Activated CD4-positive, alpha-beta memory T cell treated with anti-CD3 and anti-CD28 coated beads, Interleukin-2, amount 10 ng/mL, durations not matched to agents 7 days and 5 days (primary cell): ENCODE data around the gene CCL23. TPM values are rescaled to one million over a fixed set of nuclear protein-coding genes. Genes with fewer than 3 reads are reported as not detected.
A peak's percentile ranks its signal among the peaks of the same experiment; 100 is the strongest.

Source experiments
- CTCF ChIA-PET: fragments of 350-600 bp; sonication (Branson Sonifier 250); formaldehyde crosslinking; loops from one replicate; lab custom pipeline; 2021; ENCODE audit warnings: antibody characterized with exemption, inconsistent platforms; lab: Charles Lee
- POLR2A ChIA-PET: fragments of 350-600 bp; sonication (Branson Sonifier 250); formaldehyde crosslinking; loops from one replicate; lab custom pipeline; 2021; ENCODE audit warnings: antibody characterized with exemption; lab: Charles Lee
- DNase-seq: peaks from one replicate; pipeline ENCODE4 v3.0.0-alpha.2; 2020
- H3K27ac Mint-ChIP-seq: one replicate; pipeline ENCODE4 v1.8.0; 2021; ENCODE audit warnings: mild to moderate bottlenecking, mixed read lengths
- H3K27me3 Mint-ChIP-seq: one replicate; pipeline ENCODE4 v1.8.0; 2021; ENCODE audit warnings: mixed read lengths
- H3K36me3 Mint-ChIP-seq: one replicate; pipeline ENCODE4 v1.8.0; 2021; ENCODE audit warnings: low read depth, mixed read lengths
- H3K4me1 Mint-ChIP-seq: one replicate; pipeline ENCODE4 v1.8.0; 2021; ENCODE audit warnings: mixed read lengths
- H3K4me3 Mint-ChIP-seq: one replicate; pipeline ENCODE4 v1.8.0; 2021; ENCODE audit warnings: mild to moderate bottlenecking, mixed read lengths
- H3K9me3 Mint-ChIP-seq: one replicate; pipeline ENCODE4 v1.8.0; 2021; ENCODE audit warnings: mixed read lengths
- total RNA-seq, 2 experiments: library from RNA; stranded (reverse); gene quantifications; one replicate each; pipeline ENCODE4 v1.2.3, GENCODE V29; 2021

Gene CCL23
- total RNA-seq, 2 experiments from 2014 or later: 0.48 TPM; not detected in 1

DNA sequence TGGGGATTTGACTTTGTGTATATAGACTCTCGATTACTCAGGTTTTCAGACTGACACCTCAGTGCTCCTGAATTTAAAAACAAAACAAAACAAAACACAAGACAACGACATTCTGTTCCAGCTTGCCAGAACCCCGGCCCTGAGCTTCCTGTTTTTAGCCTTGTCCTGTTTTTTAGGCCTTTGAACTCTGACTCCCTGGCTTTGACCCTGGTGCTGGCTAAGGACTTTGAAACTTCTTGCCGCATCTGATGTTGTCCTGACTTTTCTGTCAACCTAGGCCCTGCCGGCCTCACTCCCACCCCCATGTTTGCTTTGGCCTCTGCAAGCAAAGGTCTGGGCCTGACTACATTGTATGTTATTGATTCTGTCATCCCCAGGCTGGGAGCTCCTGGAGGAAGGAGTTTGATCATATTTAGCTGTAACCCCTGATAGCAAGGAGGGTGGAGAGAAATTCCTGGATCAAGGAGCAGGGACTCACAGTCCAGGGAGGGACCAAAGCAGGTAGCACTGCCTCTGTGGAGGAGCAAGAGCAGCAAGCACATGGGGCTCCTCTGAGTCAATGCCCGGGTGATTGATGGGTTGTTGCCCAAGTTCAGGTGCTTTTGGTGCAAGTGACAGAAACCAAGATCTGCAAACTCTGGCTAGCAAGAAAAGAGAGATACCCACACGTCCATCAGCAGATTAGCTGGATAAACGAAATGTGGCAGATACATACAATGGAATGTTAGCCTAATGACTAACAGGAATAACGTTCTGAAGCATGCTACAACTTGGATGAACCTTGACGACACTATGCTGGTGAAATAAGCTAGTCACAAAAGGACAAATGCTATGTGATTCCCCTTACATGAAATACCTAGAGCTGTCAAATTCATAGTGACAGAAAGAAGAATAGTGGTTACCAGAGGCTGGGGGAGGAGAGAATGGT lies 44.2 kb downstream of the CCL23 start:
- POLR2A ChIA-PET: no interaction called here
- H3K4me1 Mint-ChIP-seq: peaks cover 2% of the 10 kb centered on the region
- H3K4me3 Mint-ChIP-seq: no peak overlapping the region
- H3K27me3 Mint-ChIP-seq: no peaks in the 10 kb centered on the region
- H3K36me3 Mint-ChIP-seq: no peaks in the 10 kb centered on the region
- no peak overlapping the region for H3K27ac Mint-ChIP-seq
- no peaks in the 10 kb centered on the region for H3K9me3 Mint-ChIP-seq
- DNase-seq: no peak
- CTCF ChIA-PET: interaction anchor here (1.4 to 8.1 kb wide), 2 partner anchors 9 to 175 kb away, joined by 3 to 177 read pairs; no protein-coding TSS in a partner anchor

DNA sequence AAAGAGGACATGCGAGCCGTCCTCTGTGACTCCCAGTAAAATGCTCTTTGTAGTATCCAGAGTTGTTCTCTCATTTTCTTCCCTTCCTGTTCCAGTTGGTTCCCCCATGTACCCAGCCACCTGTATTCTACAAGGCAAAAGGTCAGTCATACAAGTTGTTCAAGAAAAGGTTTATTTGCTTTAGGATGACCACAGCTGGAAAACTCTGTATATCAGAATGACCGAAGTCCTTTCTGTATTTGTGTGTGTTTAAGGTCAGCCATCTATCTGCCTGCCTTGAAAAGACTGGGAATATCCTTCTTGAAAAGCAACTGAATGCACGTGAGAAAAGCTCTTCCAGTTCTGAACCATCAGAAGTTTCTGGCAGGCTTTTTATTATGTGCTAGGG lies 44.8 kb downstream of the CCL23 start:
- POLR2A ChIA-PET: no interaction called here
- no peaks in the 10 kb centered on the region for H3K27me3 Mint-ChIP-seq

GRCh38 chr17:35972535-35972934 lies 45.2 kb downstream of the CCL23 start:
- CTCF ChIA-PET: interaction anchor here (1.7 to 8.1 kb wide), 2 partner anchors 11 to 176 kb away, joined by 3 to 177 read pairs; no protein-coding TSS in a partner anchor
- POLR2A ChIA-PET: no interaction called here
- H3K4me3 Mint-ChIP-seq: no peak overlapping the region

More for the DNA sequence above, 44.8 kb downstream of the CCL23 start:
- Mint-ChIP-seq H3K4me1 (peaks cover 2% of the 10 kb centered on the region), H3K36me3 (no peaks in the 10 kb centered on the region), H3K27ac (no peak overlapping the region), H3K9me3 (no peaks in the 10 kb centered on the region), H3K4me3 (no peak overlapping the region)
- no peak for DNase-seq
- CTCF ChIA-PET: interaction anchor here (1.4 to 8.1 kb wide), 3 partner anchors 9 to 175 kb away, joined by 3 to 177 read pairs (median 3); no protein-coding TSS in a partner anchor

DNA sequence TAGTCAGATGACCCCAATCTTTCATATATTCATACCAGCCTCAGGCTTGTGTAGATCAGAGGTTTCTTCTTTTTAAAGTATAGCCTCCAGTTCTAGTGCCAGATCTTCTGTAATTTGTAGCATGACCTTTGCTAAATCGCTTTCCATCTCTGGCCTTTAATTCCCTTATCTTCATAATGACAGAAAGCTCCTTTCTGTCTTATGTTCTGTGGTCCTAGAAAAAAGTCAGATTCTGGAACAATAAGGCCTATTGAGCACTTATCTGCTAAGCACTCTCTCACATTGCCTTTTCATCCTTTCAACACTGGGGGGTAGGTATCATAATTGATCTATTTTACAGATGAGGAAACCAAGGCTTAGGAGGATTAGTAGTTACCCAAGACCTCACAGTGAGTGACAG lies 45.7 kb downstream of the CCL23 start:
- no peak overlapping the region for H3K4me3 Mint-ChIP-seq
- CTCF ChIA-PET: interaction anchor here (0.9 to 8.1 kb wide), 5 partner anchors 10 to 176 kb away, joined by 3 to 177 read pairs (median 4); no protein-coding TSS in a partner anchor
- no peaks in the 10 kb centered on the region for H3K27me3 Mint-ChIP-seq
- H3K4me1 Mint-ChIP-seq: peaks cover 2% of the 10 kb centered on the region
- H3K27ac Mint-ChIP-seq: no peak overlapping the region
- no peaks in the 10 kb centered on the region for H3K9me3 Mint-ChIP-seq
- no peak for DNase-seq
- POLR2A ChIA-PET: no interaction called here
- H3K36me3 Mint-ChIP-seq: no peaks in the 10 kb centered on the region

More at GRCh38 chr17:35972535-35972934, 45.2 kb downstream of the CCL23 start:
- H3K4me1 Mint-ChIP-seq: peaks cover 2% of the 10 kb centered on the region
- H3K27me3 Mint-ChIP-seq: no peaks in the 10 kb centered on the region
- H3K36me3 Mint-ChIP-seq: no peaks in the 10 kb centered on the region
- no peak overlapping the region for H3K27ac Mint-ChIP-seq
- H3K9me3 Mint-ChIP-seq: no peaks in the 10 kb centered on the region
- DNase-seq: no peak

GRCh38 chr17:35969558-35970380 lies 48.0 kb downstream of the CCL23 start:
- Mint-ChIP-seq H3K4me1 (peaks cover 2% of the 10 kb centered on the region), H3K4me3 (no peak overlapping the region), H3K36me3 (no peaks in the 10 kb centered on the region), H3K27me3 (no peaks in the 10 kb centered on the region), H3K9me3 (no peaks in the 10 kb centered on the region), H3K27ac (no peak overlapping the region)
- ChIA-PET POLR2A (interaction anchor here (0.8 kb wide), 1 partner anchor 121 kb away, joined by 4 read pairs; no protein-coding TSS in a partner anchor), CTCF (interaction anchor here (0.6 to 8.1 kb wide), 34 partner anchors 8 to 513 kb away, joined by 3 to 177 read pairs (median 4); partner anchors contain the start of genes CCL15, CCL16, CCL5 and RDM1)
- DNase-seq: peak; percentile 80

- no peak for DNase-seq
- H3K36me3 Mint-ChIP-seq: no peaks in the 10 kb centered on the region
- CTCF ChIA-PET: interaction anchor here (0.8 to 8.1 kb wide), 13 partner anchors 7 to 180 kb away, joined by 3 to 177 read pairs (median 7); partner anchors contain the start of genes CCL16 and CCL5
- POLR2A ChIA-PET: interaction anchor here (0.8 kb wide), 1 partner anchor 120 kb away, joined by 4 read pairs; no protein-coding TSS in a partner anchor
- H3K9me3 Mint-ChIP-seq: no peaks in the 10 kb centered on the region
- H3K27ac Mint-ChIP-seq: no peak overlapping the region
- peaks cover 3% of the 10 kb centered on the region for H3K4me1 Mint-ChIP-seq
- no peak overlapping the region for H3K4me3 Mint-ChIP-seq
- H3K27me3 Mint-ChIP-seq: peaks cover 4% of the 10 kb centered on the region
These were observed 49.2 kb downstream of the CCL23 start for GRCh38 chr17:35968520-35969054.

DNA sequence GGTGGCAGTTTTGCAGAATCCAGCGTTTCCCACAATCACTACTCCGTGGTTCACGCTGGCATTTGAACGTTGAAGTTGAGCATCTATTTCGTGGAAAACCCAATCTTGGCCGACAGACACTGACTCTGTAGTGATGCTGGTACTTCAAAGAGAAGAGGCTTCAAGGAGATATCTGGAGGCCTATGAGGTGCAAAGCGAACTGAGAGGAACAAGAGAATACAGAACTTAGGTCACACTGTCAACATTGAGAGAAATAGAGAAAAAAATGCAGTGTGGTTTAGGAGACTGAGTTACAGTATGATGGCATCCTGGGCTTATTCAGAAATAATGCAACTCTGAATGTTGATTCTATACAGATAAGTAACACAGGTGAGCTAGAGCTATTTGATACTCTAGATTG lies 52.5 kb downstream of the CCL23 start:
- ChIA-PET POLR2A (no interaction called here), CTCF (interaction anchor here (1.1 to 1.7 kb wide), 2 partner anchors 10 to 184 kb away, joined by 3 to 8 read pairs; no protein-coding TSS in a partner anchor)
- Mint-ChIP-seq H3K36me3 (no peaks in the 10 kb centered on the region), H3K9me3 (no peaks in the 10 kb centered on the region), H3K27me3 (peaks cover 11% of the 10 kb centered on the region), H3K4me3 (no peak overlapping the region), H3K4me1 (peaks cover 3% of the 10 kb centered on the region), H3K27ac (no peak overlapping the region)
- DNase-seq: no peak

- Mint-ChIP-seq H3K27me3 (peaks cover 14% of the 10 kb centered on the region), H3K4me1 (peaks cover 2% of the 10 kb centered on the region), H3K36me3 (no peaks in the 10 kb centered on the region), H3K4me3 (no peak overlapping the region), H3K27ac (no peak overlapping the region), H3K9me3 (no peaks in the 10 kb centered on the region)
- ChIA-PET CTCF (interaction anchor here (0.6 to 1.4 kb wide), 3 partner anchors 10 to 159 kb away, joined by 3 to 4 read pairs (median 3); no protein-coding TSS in a partner anchor), POLR2A (no interaction called here)
- no peak for DNase-seq
These were observed 54.1 kb downstream of the CCL23 start for GRCh38 chr17:35963663-35964062.

Other genes starting within 250 kb of the CCL23 start
- not detected for gene MMP28, start 222.3 kb downstream of the CCL23 start, total RNA-seq
- 100 to 1,000 TPM; 244 to 252 TPM for gene TAF15, start 208.5 kb downstream of the CCL23 start, total RNA-seq
- 1 to 10 TPM; 2.3 to 3.1 TPM for gene HEATR9, start 149.1 kb downstream of the CCL23 start, total RNA-seq
- gene CCL5, start 137.6 kb downstream of the CCL23 start, total RNA-seq: 100 to 1,000 TPM; 482 to 491 TPM
- gene RDM1, start 87.2 kb downstream of the CCL23 start, total RNA-seq: 10 to 100 TPM; 14.4 to 16.9 TPM
- gene LYZL6, start 74.3 kb downstream of the CCL23 start, total RNA-seq: not detected
- gene CCL16, start 36.5 kb downstream of the CCL23 start, total RNA-seq: not detected
- gene CCL14, start 31.2 kb downstream of the CCL23 start, total RNA-seq: not detected
- not detected for gene CCL15, start 16.4 kb downstream of the CCL23 start, total RNA-seq
- gene CCL18, start 46.3 kb upstream of the CCL23 start, total RNA-seq: not detected
- gene CCL3, start 72.2 kb upstream of the CCL23 start, total RNA-seq: 100 to 1,000 TPM; 106 to 112 TPM
- gene CCL4, start 85.9 kb upstream of the CCL23 start, total RNA-seq: 10 to 100 TPM; 46.8 to 50.4 TPM
- 1 to 10 TPM; 6.8 to 9.5 TPM for gene TBC1D3B, start 158.7 kb upstream of the CCL23 start, total RNA-seq
- 1 to 10 TPM; 1.7 to 1.9 TPM for gene CCL3L1, start 178.8 kb upstream of the CCL23 start, total RNA-seq
- gene CCL4L2, start 193.1 kb upstream of the CCL23 start, total RNA-seq: 1 to 10 TPM; 3.6 to 4.0 TPM
- under 1 TPM; 0.15 to 0.76 TPM for gene TBC1D3I, start 246.6 kb upstream of the CCL23 start, total RNA-seq